Activated CD4-positive, alpha-beta T cell treated with anti-CD3 and anti-CD28 coated beads, Interleukin-2, amount 50 U/mL, for 24 hours (primary cell): ENCODE data around the gene VPS45.
"Not testable (repeated sequence)": the region's sequence is repeated elsewhere in the genome, so short reads cannot be mapped to it uniquely, and the experiment has no call there.

Experiments used
- DNase-seq, 2 donors: peaks; one replicate each; pipeline ENCODE4 v3.0.0-alpha.2; 2020; ENCODE audit warnings: low read depth in 1 of 2, low spot score in 1 of 2

VPS45 gene

GRCh38 chr1:150185481-150185880 lies 117.9 kb downstream of the VPS45 start:
- no peak for DNase-seq

- not testable (repeated sequence) for DNase-seq
Observed at GRCh38 chr1:150186438-150186788, 118.8 kb downstream of the VPS45 start.

GRCh38 chr1:150186789-150187559 lies 119.4 kb downstream of the VPS45 start:
- peak in 1 of 2 donors; percentile 22 for DNase-seq

- DNase-seq, result no peak
Observed at GRCh38 chr1:150187560-150187931, 120.0 kb downstream of the VPS45 start.

- no peak for DNase-seq
Observed at GRCh38 chr1:150192012-150192411, 124.4 kb downstream of the VPS45 start.

- no peak for DNase-seq
Observed at GRCh38 chr1:150194381-150195031, 126.9 kb downstream of the VPS45 start.
